Body of pancreas (tissue), 4 donors: ENCODE data around the gene ISL2. TPM values are rescaled to one million over a fixed set of nuclear protein-coding genes. Genes with fewer than 3 reads are reported as not detected.
A peak's percentile ranks its signal among the peaks of the same experiment; 100 is the strongest.

Source experiments
- ATAC-seq: fragments of 150-250 bp; one replicate; pipeline ENCODE4 v1.9.1; 2016
- DNase-seq, 4 donors: peaks; one replicate each; pipeline ENCODE4 v3.0.0-alpha.2; 2019
- H3K27ac ChIP-seq, 4 donors: fragments of 200-600 bp; sonication (generic); 1 replicate in 3 of 4; 2 replicates in 1 of 4; pipeline versions ENCODE4 v1.5.1 to v1.6.1; 2016 to 2019; ENCODE audit warnings: mild to moderate bottlenecking in 1 of 4, mixed read lengths in 1 of 4, moderate library complexity in 1 of 4
- H3K27me3 ChIP-seq, 2 donors: fragments of 200-600 bp; sonication (generic); one replicate each; pipeline ENCODE4 v1.6.0; 2016; ENCODE audit warnings: mild to moderate bottlenecking in 1 of 2
- H3K36me3 ChIP-seq, 2 donors: fragments of 200-600 bp; sonication (generic); replicated peaks in 1 of 2; 2 replicates each; pipeline ENCODE4 v1.5.1; 2016; ENCODE audit warnings: low read depth in 2 of 2; ENCODE audit not compliant: insufficient read depth in 1 of 2
- H3K4me1 ChIP-seq: fragments of 200-600 bp; sonication (generic); one replicate; pipeline ENCODE4 v1.6.0; 2016
- H3K4me3 ChIP-seq, 2 donors: fragments of 200-600 bp; sonication (generic); 1 replicate in 1 of 2; 2 replicates in 1 of 2; pipeline ENCODE4 v1.5.1; 2016 to 2019
- H3K9me3 ChIP-seq, 3 donors: fragments of 200-600 bp; sonication (generic); 1 replicate in 2 of 3; 2 replicates in 1 of 3; pipeline ENCODE4 v1.5.1; 2016
- CTCF ChIP-seq, 7 experiments: fragments of 450-650 bp in 4 of 7; fragments of 200-600 bp in 3 of 7; sonication (generic) in 3 of 7; IDR thresholded peaks; one replicate each; pipeline ENCODE4 v1.5.1; 2016 to 2019; ENCODE audit warnings: antibody characterized with exemption in 7 of 7
- POLR2A ChIP-seq, 3 donors: fragments of 450-650 bp; IDR thresholded peaks; one replicate each; pipeline ENCODE4 v1.6.1; 2016; ENCODE audit warnings: antibody characterized with exemption in 3 of 3, mild to moderate bottlenecking in 2 of 3
- WGBS, 2 donors: methylation state at CpG; one replicate each; pipeline ENCODE4 v1.1.5; 2017; 5-methylcytosine and 5-hydroxymethylcytosine counted together
- intact Hi-C: fragments of 100-400 bp; cut with DNase I; formaldehyde crosslinking; loops from one replicate; pipeline ENCODE4 v1.15.1; 2023
- total RNA-seq, 2 donors: library from RNA; depleted of rRNA; stranded (reverse); fragments of >200 nt; gene quantifications; one replicate each; pipeline ENCODE4 v1.1.0, GENCODE V29; 2016

ISL2 gene
- total RNA-seq, 2 donors from 2014 or later: not detected

GRCh38 chr15:76341366-76342057 is 4.9 kb downstream of the ISL2 start:
- no peak overlapping the region for H3K4me3 ChIP-seq
- no peak for TF ChIP-seq POLR2A (IDR thresholded peaks at IDR 0.05)
- intact Hi-C loops: no loop called here
- no peaks in the 10 kb centered on the region for H3K36me3 ChIP-seq
- 3 to 11% methylated on average over 27 to 42 of the region's 42 CpGs for whole genome bisulfite sequencing, 2 donors
- DNase-seq: peak; percentile 6 to 42 (median 26)
- no peak for ATAC-seq
- H3K4me1 ChIP-seq: peaks cover 66% of the 10 kb centered on the region
- no peak overlapping the region for H3K27ac ChIP-seq
- no peaks in the 10 kb centered on the region for H3K9me3 ChIP-seq
- H3K27me3 ChIP-seq: peaks cover 12 to 88% of the 10 kb centered on the region in 2 donors

- Histone ChIP-seq H3K36me3 (no peaks in the 10 kb centered on the region), H3K9me3 (no peaks in the 10 kb centered on the region), H3K27me3 (peaks cover 12 to 88% of the 10 kb centered on the region in 2 donors), H3K27ac (no peak overlapping the region), H3K4me3 (no peak overlapping the region), H3K4me1 (peaks cover 66% of the 10 kb centered on the region)
- no peak for ATAC-seq
- WGBS, 2 donors: 9 to 11% methylated on average over 20 of the region's 20 CpGs
- intact Hi-C loops: no loop called here
- DNase-seq: no peak
- no peak for TF ChIP-seq CTCF (IDR thresholded peaks at IDR 0.05)
- TF ChIP-seq POLR2A (IDR thresholded peaks at IDR 0.05): no peak
These were observed 5.4 kb downstream of the ISL2 start for GRCh38 chr15:76342058-76342381.

- no peak for ATAC-seq
These were observed 6.0 kb downstream of the ISL2 start for GRCh38 chr15:76342382-76343201.

GRCh38 chr15:76343313-76343996 is 6.9 kb downstream of the ISL2 start:
- Histone ChIP-seq H3K4me3 (no peak overlapping the region), H3K27ac (no peak overlapping the region), H3K4me1 (peaks cover 56% of the 10 kb centered on the region), H3K27me3 (peaks cover 9 to 80% of the 10 kb centered on the region in 2 donors), H3K36me3 (no peaks in the 10 kb centered on the region), H3K9me3 (no peaks in the 10 kb centered on the region)
- WGBS, 2 donors: 40 to 61% methylated on average over 12 to 16 of the region's 16 CpGs
- no peak for ATAC-seq
- TF ChIP-seq CTCF (IDR thresholded peaks at IDR 0.05) (no peak), POLR2A (IDR thresholded peaks at IDR 0.05) (no peak)
- no peak for DNase-seq
- intact Hi-C loops: no loop called here

More at GRCh38 chr15:76342382-76343201, 6.0 kb downstream of the ISL2 start:
- intact Hi-C loops: no loop called here
- WGBS, 2 donors: 14 to 42% methylated on average over 8 to 84 of the region's 87 CpGs
- no peak for TF ChIP-seq CTCF (IDR thresholded peaks at IDR 0.05)
- H3K36me3 ChIP-seq: no peaks in the 10 kb centered on the region
- no peak for DNase-seq
- H3K4me3 ChIP-seq: no peak overlapping the region
- H3K27me3 ChIP-seq: peaks cover 12 to 88% of the 10 kb centered on the region in 2 donors
- peaks cover 64% of the 10 kb centered on the region for H3K4me1 ChIP-seq
- H3K9me3 ChIP-seq: no peaks in the 10 kb centered on the region
- H3K27ac ChIP-seq: no peak overlapping the region

GRCh38 chr15:76344893-76345582 is 8.5 kb downstream of the ISL2 start:
- no peak overlapping the region for H3K27ac ChIP-seq
- intact Hi-C loops: no loop called here
- H3K36me3 ChIP-seq: no peaks in the 10 kb centered on the region
- WGBS, 2 donors: 40 to 43% methylated on average over 3 of the region's 3 CpGs
- H3K4me1 ChIP-seq: peaks cover 46% of the 10 kb centered on the region
- ATAC-seq: no peak
- no peaks in the 10 kb centered on the region for H3K9me3 ChIP-seq
- no peak for DNase-seq
- H3K27me3 ChIP-seq: peaks cover 9 to 65% of the 10 kb centered on the region in 2 donors
- no peak for TF ChIP-seq CTCF (IDR thresholded peaks at IDR 0.05)
- TF ChIP-seq POLR2A (IDR thresholded peaks at IDR 0.05): no peak
- H3K4me3 ChIP-seq: no peak overlapping the region
